Liver (tissue), 9 donors: ENCODE measurements around the gene RAD51B. TPM values are rescaled to one million over a fixed set of nuclear protein-coding genes. Genes with fewer than 3 reads are reported as not detected.

Source experiments
- DNase-seq: peaks from one replicate; pipeline ENCODE4 v3.0.0-alpha.2; 2017; ENCODE audit warnings: low spot score
- H3K27ac ChIP-seq, 2 donors: one replicate each; pipeline ENCODE4 v1.7.0; 2013; ENCODE audit warnings: inconsistent platforms in 2 of 2, low read length in 2 of 2, control low read depth in 1 of 2, low read depth in 1 of 2, mild to moderate bottlenecking in 1 of 2
- H3K27me3 ChIP-seq, 4 donors: one replicate each; pipeline versions ENCODE4 v1.6.1 to v1.7.0; 2013; ENCODE audit warnings: low read length in 3 of 4, inconsistent platforms in 1 of 4, mild to moderate bottlenecking in 1 of 4, moderate library complexity in 1 of 4; ENCODE audit not compliant: control insufficient read depth in 4 of 4, insufficient read depth in 4 of 4
- H3K36me3 ChIP-seq, 4 donors: one replicate each; pipeline versions ENCODE4 v1.6.1 to v1.7.0; 2013; ENCODE audit warnings: low read length in 3 of 4, mild to moderate bottlenecking in 3 of 4, low read depth in 1 of 4, moderate library complexity in 1 of 4; ENCODE audit not compliant: control insufficient read depth in 4 of 4, insufficient read depth in 3 of 4
- H3K4me1 ChIP-seq, 4 donors: one replicate each; pipeline versions ENCODE4 v1.6.1 to v1.7.0; 2013; ENCODE audit warnings: low read length in 3 of 4, mild to moderate bottlenecking in 3 of 4, moderate library complexity in 1 of 4; ENCODE audit not compliant: control insufficient read depth in 4 of 4, insufficient read depth in 4 of 4
- H3K4me3 ChIP-seq, 3 donors: one replicate each; pipeline versions ENCODE4 v1.6.1 to v1.7.0; 2013; ENCODE audit warnings: low read length in 3 of 3, control low read depth in 1 of 3, low read depth in 1 of 3, mild to moderate bottlenecking in 1 of 3
- H3K9ac ChIP-seq, 2 donors: one replicate each; pipeline ENCODE4 v1.7.0; 2013; ENCODE audit warnings: low read length in 2 of 2, mild to moderate bottlenecking in 2 of 2, moderate library complexity in 2 of 2, control low read depth in 1 of 2, low read depth in 1 of 2
- H3K9me3 ChIP-seq, 4 donors: one replicate each; pipeline versions ENCODE4 v1.6.1 to v1.7.0; 2013; ENCODE audit warnings: low read length in 3 of 4; ENCODE audit not compliant: control insufficient read depth in 4 of 4
- EGR1 ChIP-seq, 2 donors: IDR thresholded peaks; 2 replicates each; pipeline ENCODE4 v1.6.1; 2016 to 2018; ENCODE audit warnings: antibody characterized with exemption in 2 of 2, low read depth in 2 of 2
- FOXA1 ChIP-seq: IDR thresholded peaks from 2 replicates; pipeline ENCODE4 v1.6.1; 2016; ENCODE audit warnings: antibody characterized with exemption
- FOXA2 ChIP-seq: IDR thresholded peaks from 2 replicates; pipeline ENCODE4 v1.6.1; 2016; ENCODE audit warnings: antibody characterized with exemption
- GABPA ChIP-seq, 2 donors: IDR thresholded peaks in 1 of 2; conservative IDR thresholded peaks in 1 of 2; 2 replicates each; pipeline ENCODE4 v1.6.1; 2016; ENCODE audit warnings: antibody characterized with exemption in 2 of 2, mild to moderate bottlenecking in 1 of 2, moderate library complexity in 1 of 2
- HNF4A ChIP-seq, 2 donors: conservative IDR thresholded peaks; 2 replicates each; pipeline ENCODE4 v1.6.1; 2016; ENCODE audit warnings: antibody characterized with exemption in 2 of 2, mild to moderate bottlenecking in 2 of 2
- HNF4G ChIP-seq: IDR thresholded peaks from 2 replicates; pipeline ENCODE4 v1.6.1; 2016; ENCODE audit warnings: antibody characterized with exemption
- JUND ChIP-seq, 2 donors: IDR thresholded peaks; 2 replicates each; pipeline ENCODE4 v1.6.1; 2016; ENCODE audit warnings: antibody characterized with exemption in 2 of 2
- NR2F2 ChIP-seq: IDR thresholded peaks from 2 replicates; pipeline ENCODE4 v1.6.1; 2016; ENCODE audit warnings: antibody characterized with exemption
- RAD21 ChIP-seq, 2 donors: IDR thresholded peaks; 2 replicates each; pipeline ENCODE4 v1.6.1; 2016; ENCODE audit warnings: antibody characterized with exemption in 2 of 2, mild to moderate bottlenecking in 2 of 2
- RXRA ChIP-seq, 2 donors: IDR thresholded peaks; 2 replicates each; pipeline ENCODE4 v1.6.1; 2017 to 2018; ENCODE audit warnings: antibody characterized with exemption in 2 of 2, mild to moderate bottlenecking in 1 of 2
- SP1 ChIP-seq: IDR thresholded peaks from 2 replicates; pipeline ENCODE4 v1.6.1; 2018; ENCODE audit warnings: antibody characterized with exemption, mild to moderate bottlenecking
- TAF1 ChIP-seq: conservative IDR thresholded peaks from 2 replicates; pipeline ENCODE4 v1.6.1; 2016; ENCODE audit warnings: antibody characterized with exemption, mild to moderate bottlenecking
- YY1 ChIP-seq: IDR thresholded peaks from 2 replicates; pipeline ENCODE4 v1.6.1; 2016; ENCODE audit warnings: antibody characterized with exemption, mild to moderate bottlenecking
- WGBS: extraction: QIAGEN DNeasy Blood & Tissue Kit; methylation state at CpG from one replicate; pipeline ENCODE4 v1.1.7; 2013; 5-methylcytosine and 5-hydroxymethylcytosine counted together
- polyA plus RNA-seq, 2 donors: library from polyadenylated mRNA; stranded (reverse) in 1 of 2; unstranded in 1 of 2; fragments of 200-250 nt in 1 of 2; fragments of >200 nt in 1 of 2; fragmentation: Nextera tagmentation in 1 of 2; extraction: Ambion mirVana in 1 of 2; gene quantifications; one replicate each; pipeline versions ENCODE4 v1.2.1 to v1.2.3, GENCODE V29; 2013 to 2015
- total RNA-seq, 2 donors: library from RNA; depleted of rRNA; stranded (reverse); fragments of >200 nt; gene quantifications; one replicate each; pipeline ENCODE4 v1.2.3, GENCODE V29; 2014
- TF ChIP-seq, protein P1 (sequence below): IDR thresholded peaks from 2 replicates; pipeline ENCODE4 v1.6.1; 2016; ENCODE audit warnings: antibody characterized with exemption, mild to moderate bottlenecking
- TF ChIP-seq, protein P2 (sequence below): IDR thresholded peaks from 2 replicates; pipeline ENCODE4 v1.6.1; 2016; ENCODE audit warnings: antibody characterized with exemption
- TF ChIP-seq, protein P3 (sequence below): fragments of 150-350 bp; IDR thresholded peaks from 2 replicates; pipeline ENCODE4 v1.5.1; 2017; ENCODE audit warnings: improper control_type of control experiment, low read depth, low read length; ENCODE audit not compliant: missing input control
- TF ChIP-seq, protein P4 (sequence below): IDR thresholded peaks from 2 replicates; pipeline ENCODE4 v1.6.1; 2016; ENCODE audit warnings: antibody characterized with exemption
- donor health status: healthy.
- donor health status: healthy.
- donor health status: healthy.
- donor health status: healthy.
- donor health status: healthy.

Gene RAD51B
- total and polyA plus RNA-seq, 4 donors = 0.81 to 12.9 (median 2.4) TPM

DNA sequence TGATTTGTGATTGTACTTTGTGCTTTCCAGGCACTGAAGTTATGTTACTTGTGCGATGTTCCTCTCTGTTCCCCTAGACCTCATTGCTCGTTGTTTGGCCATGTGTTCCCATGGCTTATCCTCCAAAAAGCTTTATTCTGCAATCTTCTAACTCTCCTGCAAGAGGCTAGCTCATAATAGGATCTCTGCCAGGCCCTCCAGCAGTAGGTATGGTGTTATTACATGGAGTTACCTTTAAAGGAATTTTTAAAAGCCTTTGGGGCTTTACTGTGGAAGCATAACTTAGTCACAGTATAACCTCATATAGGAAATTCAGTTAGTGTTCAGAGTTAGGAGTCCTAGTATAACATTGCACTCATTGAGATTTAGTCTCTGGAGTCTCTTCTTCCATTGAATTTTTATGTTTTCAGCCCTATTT is 292.3 kb downstream of the RAD51B start:
- Histone ChIP-seq H3K27me3 (no peaks in the 10 kb centered on the region), H3K36me3 (no peaks in the 10 kb centered on the region), H3K9ac (no peak overlapping the region), H3K4me1 (peaks cover 0 to 7% (median 0%) of the 10 kb centered on the region in 4 donors), H3K27ac (no peak overlapping the region), H3K9me3 (no peaks in the 10 kb centered on the region), H3K4me3 (no peak overlapping the region)
- 87% methylated on average over 2 of the region's 2 CpGs for WGBS
- no peak for DNase-seq
- TF ChIP-seq, protein P1, sequence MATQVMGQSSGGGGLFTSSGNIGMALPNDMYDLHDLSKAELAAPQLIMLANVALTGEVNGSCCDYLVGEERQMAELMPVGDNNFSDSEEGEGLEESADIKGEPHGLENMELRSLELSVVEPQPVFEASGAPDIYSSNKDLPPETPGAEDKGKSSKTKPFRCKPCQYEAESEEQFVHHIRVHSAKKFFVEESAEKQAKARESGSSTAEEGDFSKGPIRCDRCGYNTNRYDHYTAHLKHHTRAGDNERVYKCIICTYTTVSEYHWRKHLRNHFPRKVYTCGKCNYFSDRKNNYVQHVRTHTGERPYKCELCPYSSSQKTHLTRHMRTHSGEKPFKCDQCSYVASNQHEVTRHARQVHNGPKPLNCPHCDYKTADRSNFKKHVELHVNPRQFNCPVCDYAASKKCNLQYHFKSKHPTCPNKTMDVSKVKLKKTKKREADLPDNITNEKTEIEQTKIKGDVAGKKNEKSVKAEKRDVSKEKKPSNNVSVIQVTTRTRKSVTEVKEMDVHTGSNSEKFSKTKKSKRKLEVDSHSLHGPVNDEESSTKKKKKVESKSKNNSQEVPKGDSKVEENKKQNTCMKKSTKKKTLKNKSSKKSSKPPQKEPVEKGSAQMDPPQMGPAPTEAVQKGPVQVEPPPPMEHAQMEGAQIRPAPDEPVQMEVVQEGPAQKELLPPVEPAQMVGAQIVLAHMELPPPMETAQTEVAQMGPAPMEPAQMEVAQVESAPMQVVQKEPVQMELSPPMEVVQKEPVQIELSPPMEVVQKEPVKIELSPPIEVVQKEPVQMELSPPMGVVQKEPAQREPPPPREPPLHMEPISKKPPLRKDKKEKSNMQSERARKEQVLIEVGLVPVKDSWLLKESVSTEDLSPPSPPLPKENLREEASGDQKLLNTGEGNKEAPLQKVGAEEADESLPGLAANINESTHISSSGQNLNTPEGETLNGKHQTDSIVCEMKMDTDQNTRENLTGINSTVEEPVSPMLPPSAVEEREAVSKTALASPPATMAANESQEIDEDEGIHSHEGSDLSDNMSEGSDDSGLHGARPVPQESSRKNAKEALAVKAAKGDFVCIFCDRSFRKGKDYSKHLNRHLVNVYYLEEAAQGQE = no peak
- TF ChIP-seq EGR1 (IDR thresholded peaks at IDR 0.05; ENCODE audit: low read depth in 2 of 2) = no peak
- no peak for TF ChIP-seq GABPA (IDR thresholded peaks at IDR 0.05 in 1 of 2, conservative IDR thresholded peaks at IDR 0.05 in 1 of 2)
- no peak for TF ChIP-seq FOXA1
- TF ChIP-seq YY1 = no peak
- TF ChIP-seq JUND (IDR thresholded peaks at IDR 0.05) = no peak
- TF ChIP-seq, protein P2, sequence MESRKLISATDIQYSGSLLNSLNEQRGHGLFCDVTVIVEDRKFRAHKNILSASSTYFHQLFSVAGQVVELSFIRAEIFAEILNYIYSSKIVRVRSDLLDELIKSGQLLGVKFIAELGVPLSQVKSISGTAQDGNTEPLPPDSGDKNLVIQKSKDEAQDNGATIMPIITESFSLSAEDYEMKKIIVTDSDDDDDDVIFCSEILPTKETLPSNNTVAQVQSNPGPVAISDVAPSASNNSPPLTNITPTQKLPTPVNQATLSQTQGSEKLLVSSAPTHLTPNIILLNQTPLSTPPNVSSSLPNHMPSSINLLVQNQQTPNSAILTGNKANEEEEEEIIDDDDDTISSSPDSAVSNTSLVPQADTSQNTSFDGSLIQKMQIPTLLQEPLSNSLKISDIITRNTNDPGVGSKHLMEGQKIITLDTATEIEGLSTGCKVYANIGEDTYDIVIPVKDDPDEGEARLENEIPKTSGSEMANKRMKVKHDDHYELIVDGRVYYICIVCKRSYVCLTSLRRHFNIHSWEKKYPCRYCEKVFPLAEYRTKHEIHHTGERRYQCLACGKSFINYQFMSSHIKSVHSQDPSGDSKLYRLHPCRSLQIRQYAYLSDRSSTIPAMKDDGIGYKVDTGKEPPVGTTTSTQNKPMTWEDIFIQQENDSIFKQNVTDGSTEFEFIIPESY = no peak
- TF ChIP-seq SP1 = no peak
- no peak for TF ChIP-seq FOXA2
- no peak for TF ChIP-seq RAD21 (IDR thresholded peaks at IDR 0.05)
- no peak for TF ChIP-seq TAF1
- TF ChIP-seq, protein P3, sequence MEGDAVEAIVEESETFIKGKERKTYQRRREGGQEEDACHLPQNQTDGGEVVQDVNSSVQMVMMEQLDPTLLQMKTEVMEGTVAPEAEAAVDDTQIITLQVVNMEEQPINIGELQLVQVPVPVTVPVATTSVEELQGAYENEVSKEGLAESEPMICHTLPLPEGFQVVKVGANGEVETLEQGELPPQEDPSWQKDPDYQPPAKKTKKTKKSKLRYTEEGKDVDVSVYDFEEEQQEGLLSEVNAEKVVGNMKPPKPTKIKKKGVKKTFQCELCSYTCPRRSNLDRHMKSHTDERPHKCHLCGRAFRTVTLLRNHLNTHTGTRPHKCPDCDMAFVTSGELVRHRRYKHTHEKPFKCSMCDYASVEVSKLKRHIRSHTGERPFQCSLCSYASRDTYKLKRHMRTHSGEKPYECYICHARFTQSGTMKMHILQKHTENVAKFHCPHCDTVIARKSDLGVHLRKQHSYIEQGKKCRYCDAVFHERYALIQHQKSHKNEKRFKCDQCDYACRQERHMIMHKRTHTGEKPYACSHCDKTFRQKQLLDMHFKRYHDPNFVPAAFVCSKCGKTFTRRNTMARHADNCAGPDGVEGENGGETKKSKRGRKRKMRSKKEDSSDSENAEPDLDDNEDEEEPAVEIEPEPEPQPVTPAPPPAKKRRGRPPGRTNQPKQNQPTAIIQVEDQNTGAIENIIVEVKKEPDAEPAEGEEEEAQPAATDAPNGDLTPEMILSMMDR = no peak
- TF ChIP-seq, protein P4, sequence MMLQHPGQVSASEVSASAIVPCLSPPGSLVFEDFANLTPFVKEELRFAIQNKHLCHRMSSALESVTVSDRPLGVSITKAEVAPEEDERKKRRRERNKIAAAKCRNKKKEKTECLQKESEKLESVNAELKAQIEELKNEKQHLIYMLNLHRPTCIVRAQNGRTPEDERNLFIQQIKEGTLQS = no peak
- TF ChIP-seq RXRA (IDR thresholded peaks at IDR 0.05) = no peak
- no peak for TF ChIP-seq HNF4G
- TF ChIP-seq NR2F2 = no peak

DNA sequence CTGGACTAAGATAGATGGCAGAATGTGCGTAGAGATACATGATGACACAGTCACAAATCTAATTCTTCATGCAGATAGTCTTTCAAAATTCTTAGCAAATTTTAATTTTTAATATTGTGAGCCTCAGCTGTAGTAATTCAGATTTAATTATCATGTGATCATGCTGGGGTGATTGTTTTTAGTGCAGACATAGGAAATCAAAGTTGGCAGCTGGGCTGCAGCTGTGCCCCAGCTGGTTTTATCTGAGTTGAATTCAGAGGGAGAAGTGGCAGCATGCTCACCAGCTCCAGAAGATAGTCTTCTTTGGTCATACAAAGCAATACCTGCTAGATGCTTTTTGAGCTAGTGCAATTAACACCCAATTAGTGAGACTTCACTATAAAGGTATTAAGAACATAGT is 292.9 kb downstream of the RAD51B start:
- no peak for DNase-seq
- 99% methylated on average over 1 of the region's 1 CpG for WGBS
- peaks cover 0 to 7% (median 0%) of the 10 kb centered on the region in 4 donors for H3K4me1 ChIP-seq

More for the DNA sequence above, 292.9 kb downstream of the RAD51B start:
- no peak overlapping the region for H3K27ac ChIP-seq
- no peaks in the 10 kb centered on the region for H3K36me3 ChIP-seq
- H3K4me3 ChIP-seq = no peak overlapping the region
- TF ChIP-seq HNF4A (conservative IDR thresholded peaks at IDR 0.05) = no peak
- no peak for TF ChIP-seq JUND (IDR thresholded peaks at IDR 0.05)
- no peak for TF ChIP-seq FOXA2
- TF ChIP-seq, protein P3 = no peak
- no peak overlapping the region for H3K9ac ChIP-seq
- H3K27me3 ChIP-seq = no peaks in the 10 kb centered on the region
- H3K9me3 ChIP-seq = no peaks in the 10 kb centered on the region
